ENCODE data around the gene HAGH.
A peak's percentile ranks its signal among the peaks of the same experiment; 100 is the strongest.

Gene HAGH

GRCh38 chr16:1772362-1772907 lies 54.2 kb downstream of the HAGH start, which contains the start of gene EME2:
TSS of gene EME2 (plus strand) at chr16:1772810. CDS start at chr16:1773228, 418 bp downstream.
- Histone ChIP-seq H2BK120ac (ENCODE audit: insufficient read depth, low read length, poor library complexity) (peak within 1 kb of the TSS; percentile 91), H4K8ac (ENCODE audit: low read depth, low read length) (peak within 1 kb of the TSS; percentile 97), H4K12ac (ENCODE audit: low read depth, low read length) (peak within 1 kb of the TSS; percentile 91), H3K4me2 (ENCODE audit: low read length) (peak within 1 kb of the TSS; percentile 94), H3K23ac (ENCODE audit: low read length) (no peak within 1 kb of the TSS), H2AK5ac (ENCODE audit: low read length) (peak within 1 kb of the TSS; percentile 92), H2AFZ (ENCODE audit: insufficient read depth, low read length, poor library complexity) (peak within 1 kb of the TSS; percentile 89), H3K9me3 (ENCODE audit: insufficient read depth, low read depth, low read length) (peaks cover 2% of the 10 kb centered on the region), H3K27ac (ENCODE audit: low read depth, low read length) (peak within 1 kb of the TSS; percentile 90), H3K27me3 (ENCODE audit: insufficient read depth, low read length) (no peaks in the 10 kb centered on the region), H3K9ac (ENCODE audit: low read length) (peak within 1 kb of the TSS; percentile 89), H3K18ac (ENCODE audit: low read length) (peak within 1 kb of the TSS; percentile 92), H3K79me1 (ENCODE audit: low read length) (peaks cover 22% of the 10 kb centered on the region), H2BK12ac (ENCODE audit: low read length) (peak within 1 kb of the TSS; percentile 51), H4K91ac (ENCODE audit: low read depth, low read length) (peak within 1 kb of the TSS; percentile 95), H3K4ac (ENCODE audit: low read depth, low read length) (peak within 1 kb of the TSS; percentile 76), H3K14ac (ENCODE audit: low read length) (peak within 1 kb of the TSS; percentile 92), H2BK5ac (ENCODE audit: low read depth, low read length, poor library complexity) (peak within 1 kb of the TSS; percentile 90), H3K79me2 (ENCODE audit: control insufficient read depth, insufficient read depth, low read length, poor library complexity) (peaks cover 15% of the 10 kb centered on the region), H3K4me3 (ENCODE audit: low read depth, low read length) (peak within 1 kb of the TSS; percentile 95), H3K4me1 (ENCODE audit: control insufficient read depth in 1 of 2, insufficient read depth in 2 of 2, low read length in 2 of 2) (peaks cover 10 to 18% of the 10 kb centered on the region in 2 experiments), H3K36me3 (ENCODE audit: control insufficient read depth in 1 of 2, insufficient read depth in 2 of 2, low read length in 2 of 2) (peaks cover 46 to 52% of the 10 kb centered on the region in 2 experiments)
- DNase-seq: peak in 1 of 2 donors; percentile 35
- WGBS (ENCODE audit: extremely low coverage, insufficient coverage, insufficient read length): no CpG with 5 or more reads among the region's 53 CpGs

GRCh38 chr16:1771864-1772361 lies 54.7 kb downstream of the HAGH start:
- Histone ChIP-seq H4K12ac (ENCODE audit: low read depth, low read length) (peak overlapping the region; percentile 50), H3K27me3 (ENCODE audit: insufficient read depth, low read length) (no peaks in the 10 kb centered on the region), H2BK120ac (ENCODE audit: insufficient read depth, low read length, poor library complexity) (no peak overlapping the region), H2BK5ac (ENCODE audit: low read depth, low read length, poor library complexity) (no peak overlapping the region), H4K8ac (ENCODE audit: low read depth, low read length) (peak overlapping the region; percentile 88), H3K18ac (ENCODE audit: low read length) (peak overlapping the region; percentile 44), H3K23ac (ENCODE audit: low read length) (no peak overlapping the region), H3K4me3 (ENCODE audit: low read depth, low read length) (peak overlapping the region; percentile 95), H3K79me2 (ENCODE audit: control insufficient read depth, insufficient read depth, low read length, poor library complexity) (peaks cover 15% of the 10 kb centered on the region), H3K4ac (ENCODE audit: low read depth, low read length) (peak overlapping the region; percentile 68), H2AFZ (ENCODE audit: insufficient read depth, low read length, poor library complexity) (no peak overlapping the region), H2BK12ac (ENCODE audit: low read length) (no peak overlapping the region), H3K14ac (ENCODE audit: low read length) (peak overlapping the region; percentile 52), H3K9me3 (ENCODE audit: insufficient read depth, low read depth, low read length) (peaks cover 2% of the 10 kb centered on the region), H2AK5ac (ENCODE audit: low read length) (peak overlapping the region; percentile 17), H3K27ac (ENCODE audit: low read depth, low read length) (no peak overlapping the region), H4K91ac (ENCODE audit: low read depth, low read length) (peak overlapping the region; percentile 46), H3K79me1 (ENCODE audit: low read length) (peaks cover 22% of the 10 kb centered on the region), H3K4me1 (ENCODE audit: control insufficient read depth in 1 of 2, insufficient read depth in 2 of 2, low read length in 2 of 2) (peaks cover 10 to 18% of the 10 kb centered on the region in 2 experiments), H3K4me2 (ENCODE audit: low read length) (peak overlapping the region; percentile 94), H3K36me3 (ENCODE audit: control insufficient read depth in 1 of 2, insufficient read depth in 2 of 2, low read length in 2 of 2) (peaks cover 46 to 52% of the 10 kb centered on the region in 2 experiments), H3K9ac (ENCODE audit: low read length) (peak overlapping the region; percentile 51)
- no peak for DNase-seq
- no CpG with 5 or more reads among the region's 22 CpGs for WGBS (ENCODE audit: extremely low coverage, insufficient coverage, insufficient read length)

- peak; percentile 55 to 71 for DNase-seq
Observed at GRCh38 chr16:1771188-1771863, 55.3 kb downstream of the HAGH start, which contains the start of gene NME3. TSS of gene NME3 (minus strand) at chr16:1771543. CDS start at chr16:1771534, 9 bp downstream.

GRCh38 chr16:1770328-1771187 lies 56.1 kb downstream of the HAGH start:
- Histone ChIP-seq H3K79me1 (ENCODE audit: low read length) (peaks cover 22% of the 10 kb centered on the region), H3K9me3 (ENCODE audit: insufficient read depth, low read depth, low read length) (peaks cover 2% of the 10 kb centered on the region), H3K23ac (ENCODE audit: low read length) (no peak overlapping the region), H2BK12ac (ENCODE audit: low read length) (no peak overlapping the region), H2BK5ac (ENCODE audit: low read depth, low read length, poor library complexity) (no peak overlapping the region), H3K27ac (ENCODE audit: low read depth, low read length) (no peak overlapping the region), H4K12ac (ENCODE audit: low read depth, low read length) (peak overlapping the region; percentile 39), H2AFZ (ENCODE audit: insufficient read depth, low read length, poor library complexity) (no peak overlapping the region), H4K91ac (ENCODE audit: low read depth, low read length) (peak overlapping the region; percentile 8), H2BK120ac (ENCODE audit: insufficient read depth, low read length, poor library complexity) (no peak overlapping the region), H3K4me1 (ENCODE audit: control insufficient read depth in 1 of 2, insufficient read depth in 2 of 2, low read length in 2 of 2) (peaks cover 10 to 18% of the 10 kb centered on the region in 2 experiments), H3K79me2 (ENCODE audit: control insufficient read depth, insufficient read depth, low read length, poor library complexity) (peaks cover 15% of the 10 kb centered on the region), H3K14ac (ENCODE audit: low read length) (peak overlapping the region; percentile 65), H3K18ac (ENCODE audit: low read length) (peak overlapping the region; percentile 37), H3K27me3 (ENCODE audit: insufficient read depth, low read length) (no peaks in the 10 kb centered on the region), H3K4me2 (ENCODE audit: low read length) (peak overlapping the region; percentile 94), H4K8ac (ENCODE audit: low read depth, low read length) (peak overlapping the region; percentile 0), H3K36me3 (ENCODE audit: control insufficient read depth in 1 of 2, insufficient read depth in 2 of 2, low read length in 2 of 2) (peaks cover 46 to 52% of the 10 kb centered on the region in 2 experiments), H3K9ac (ENCODE audit: low read length) (peak overlapping the region; percentile 10), H3K4me3 (ENCODE audit: low read depth, low read length) (peak overlapping the region; percentile 77), H3K4ac (ENCODE audit: low read depth, low read length) (peak overlapping the region; percentile 33), H2AK5ac (ENCODE audit: low read length) (peak overlapping the region; percentile 11)
- no CpG with 5 or more reads among the region's 81 CpGs for WGBS (ENCODE audit: extremely low coverage, insufficient coverage, insufficient read length)
- peak; percentile 81 to 84 for DNase-seq

More at GRCh38 chr16:1771188-1771863, 55.3 kb downstream of the HAGH start, which contains the start of gene NME3:
- H3K9ac ChIP-seq (ENCODE audit: low read length): peak within 1 kb of the TSS; percentile 89
- H3K79me2 ChIP-seq (ENCODE audit: control insufficient read depth, insufficient read depth, low read length, poor library complexity): peaks cover 15% of the 10 kb centered on the region
- peak within 1 kb of the TSS; percentile 78 for H4K91ac ChIP-seq (ENCODE audit: low read depth, low read length)
- peak within 1 kb of the TSS; percentile 64 for H3K18ac ChIP-seq (ENCODE audit: low read length)
- peak within 1 kb of the TSS; percentile 94 for H3K4me2 ChIP-seq (ENCODE audit: low read length)
- H4K12ac ChIP-seq (ENCODE audit: low read depth, low read length): peak within 1 kb of the TSS; percentile 50
- H3K14ac ChIP-seq (ENCODE audit: low read length): peak within 1 kb of the TSS; percentile 65
- peaks cover 22% of the 10 kb centered on the region for H3K79me1 ChIP-seq (ENCODE audit: low read length)
- no peak within 1 kb of the TSS for H3K23ac ChIP-seq (ENCODE audit: low read length)
- peak within 1 kb of the TSS; percentile 68 for H3K4ac ChIP-seq (ENCODE audit: low read depth, low read length)
- peak within 1 kb of the TSS; percentile 17 for H2AK5ac ChIP-seq (ENCODE audit: low read length)
- peak within 1 kb of the TSS; percentile 95 for H3K4me3 ChIP-seq (ENCODE audit: low read depth, low read length)
- peak within 1 kb of the TSS; percentile 88 for H4K8ac ChIP-seq (ENCODE audit: low read depth, low read length)
- H3K4me1 ChIP-seq (ENCODE audit: control insufficient read depth in 1 of 2, insufficient read depth in 2 of 2, low read length in 2 of 2): peaks cover 10 to 18% of the 10 kb centered on the region in 2 experiments
- H2AFZ ChIP-seq (ENCODE audit: insufficient read depth, low read length, poor library complexity): peak within 1 kb of the TSS; percentile 81
- H3K27ac ChIP-seq (ENCODE audit: low read depth, low read length): no peak within 1 kb of the TSS
- no peak within 1 kb of the TSS for H2BK5ac ChIP-seq (ENCODE audit: low read depth, low read length, poor library complexity)
- no peaks in the 10 kb centered on the region for H3K27me3 ChIP-seq (ENCODE audit: insufficient read depth, low read length)
- peaks cover 46 to 52% of the 10 kb centered on the region in 2 experiments for H3K36me3 ChIP-seq (ENCODE audit: control insufficient read depth in 1 of 2, insufficient read depth in 2 of 2, low read length in 2 of 2)
- H2BK12ac ChIP-seq (ENCODE audit: low read length): no peak within 1 kb of the TSS
- no CpG with 5 or more reads among the region's 79 CpGs for WGBS (ENCODE audit: extremely low coverage, insufficient coverage, insufficient read length)
- H3K9me3 ChIP-seq (ENCODE audit: insufficient read depth, low read depth, low read length): peaks cover 2% of the 10 kb centered on the region
- H2BK120ac ChIP-seq (ENCODE audit: insufficient read depth, low read length, poor library complexity): no peak within 1 kb of the TSS
